ENCODE results near the gene RAB11B.

RAB11B gene

GRCh38 chr19:8452446-8453123 is 62.4 kb downstream of the RAB11B start:
- TF ChIP-seq ZNF274 (IDR thresholded peaks at IDR 0.05; ENCODE audit: low read depth, low read length): no peak
- H3K4me3 ChIP-seq (ENCODE audit: low read length): no peak overlapping the region

GRCh38 chr19:8453616-8454015 is 63.5 kb downstream of the RAB11B start:
- H3K4me3 ChIP-seq (ENCODE audit: low read length): no peak overlapping the region
- no peak for TF ChIP-seq ZNF274 (IDR thresholded peaks at IDR 0.05; ENCODE audit: low read depth, low read length)
